Non-pigmented ciliary epithelial cell (primary cell): ENCODE results near the gene BTBD9.

ENCODE experiments used
- DNase-seq: peaks from one replicate; pipeline ENCODE4 v3.0.0-alpha.2; 2010; ENCODE audit warnings: low read depth

BTBD9 gene

DNA sequence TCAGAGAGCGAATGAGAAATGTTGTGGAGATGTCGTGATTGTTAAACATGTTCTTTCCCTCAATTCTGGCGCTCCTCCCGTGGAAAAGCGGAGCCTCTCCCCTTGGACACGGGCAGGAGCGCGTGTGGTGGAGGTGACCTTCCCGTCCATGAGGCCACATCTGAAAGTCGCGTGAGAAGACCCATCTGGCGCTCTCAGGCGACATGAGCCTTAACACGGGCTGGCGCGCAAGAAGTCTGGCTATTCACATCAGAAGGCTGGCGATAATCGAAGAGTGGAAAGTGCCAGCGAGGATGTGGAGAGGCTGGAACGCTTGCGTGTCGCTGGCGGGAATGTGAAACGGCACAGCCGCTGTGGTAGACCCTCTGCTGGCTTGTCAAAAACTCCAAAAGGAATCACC is 478.9 kb downstream of the BTBD9 start:
- no peak for DNase-seq

GRCh38 chr6:38159596-38159995 is 480.1 kb downstream of the BTBD9 start:
- no peak for DNase-seq

GRCh38 chr6:38158762-38159350 is 480.9 kb downstream of the BTBD9 start:
- no peak for DNase-seq

DNA sequence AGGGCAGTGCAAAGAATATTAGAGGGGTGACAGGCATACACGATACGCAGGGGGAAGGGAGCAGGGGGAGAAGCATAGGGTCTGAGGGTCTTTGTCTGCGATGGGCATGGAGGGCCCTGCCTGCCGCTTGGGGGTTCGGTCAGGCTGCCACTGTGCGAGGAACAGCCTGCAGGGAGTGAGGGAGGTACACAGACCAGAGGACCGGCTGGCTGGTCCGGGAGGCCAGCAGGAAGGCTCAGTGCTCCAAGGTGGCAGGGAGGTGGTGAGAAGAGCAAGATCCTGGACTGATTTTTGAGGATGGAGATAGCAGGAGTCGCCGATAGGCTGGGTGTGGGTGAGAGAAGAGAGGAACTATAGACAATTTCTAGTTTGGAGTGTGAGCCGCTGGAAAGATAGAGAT is 481.8 kb downstream of the BTBD9 start:
- no peak for DNase-seq

DNA sequence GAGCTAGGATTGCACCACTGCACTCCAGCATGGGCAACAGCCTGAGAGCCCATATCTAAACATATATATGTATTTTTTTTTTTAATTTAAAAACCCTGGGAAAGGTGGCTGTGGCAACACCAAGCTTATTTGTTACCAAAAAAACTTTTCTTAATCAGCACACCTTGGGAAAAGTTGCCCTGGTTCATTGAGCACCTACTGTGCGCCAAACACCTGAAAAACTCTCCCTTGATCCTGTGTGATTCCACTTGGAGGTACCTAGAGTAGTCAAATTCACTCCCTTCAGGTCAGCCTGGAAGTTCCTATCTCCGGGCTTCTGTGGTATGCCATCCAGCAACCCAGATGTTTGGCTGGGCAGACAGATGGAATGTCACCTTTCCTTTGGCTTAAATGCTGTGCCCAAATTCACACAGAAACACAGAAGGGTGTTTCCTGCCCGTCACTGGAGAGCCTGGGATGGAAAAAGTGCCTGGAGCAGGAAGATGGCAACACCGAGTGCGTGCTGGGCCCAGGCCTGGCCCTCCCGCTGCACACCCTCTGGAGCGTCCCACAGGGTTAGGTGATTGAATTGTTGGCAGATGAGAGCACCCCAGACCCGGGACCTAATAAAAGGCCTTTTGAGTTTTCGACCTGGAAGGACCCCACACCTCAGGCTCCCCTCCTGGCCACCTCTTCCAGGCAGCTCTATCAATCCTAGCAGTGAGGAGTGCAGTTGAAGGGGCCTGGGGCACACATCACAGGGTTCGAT is 482.7 kb downstream of the BTBD9 start:
- no peak for DNase-seq

DNA sequence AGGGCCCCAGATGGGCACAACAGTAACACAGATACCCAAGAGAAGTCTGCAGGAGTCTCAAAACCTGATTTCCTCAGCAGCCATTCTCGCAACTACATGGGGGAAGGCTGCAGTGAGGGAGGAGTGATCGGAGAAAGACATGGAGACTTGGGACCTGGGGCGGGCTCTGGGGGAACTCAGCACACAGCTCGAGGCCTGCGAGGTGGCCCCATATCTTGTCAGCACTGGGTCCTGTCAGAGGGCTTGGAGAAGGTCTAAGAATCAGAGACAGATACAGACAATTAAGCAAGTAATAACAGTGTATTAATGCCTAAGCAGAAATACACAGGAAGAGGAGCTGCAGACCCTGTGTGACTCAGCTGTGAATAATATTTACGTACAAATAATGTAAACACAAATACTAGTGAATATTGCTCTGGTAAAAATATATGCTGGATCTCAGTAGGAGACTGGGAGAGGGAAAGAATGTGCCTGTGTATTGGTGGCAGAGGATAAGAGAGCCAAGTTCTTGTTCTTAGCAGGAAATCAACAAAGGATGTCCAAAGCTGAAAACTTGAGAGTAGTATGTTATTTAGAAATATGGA is 484.0 kb downstream of the BTBD9 start:
- no peak for DNase-seq

GRCh38 chr6:38155144-38155543 is 484.6 kb downstream of the BTBD9 start:
- DNase-seq, result no peak

- no peak for DNase-seq
These were observed 485.0 kb downstream of the BTBD9 start for GRCh38 chr6:38154731-38155130.

DNA sequence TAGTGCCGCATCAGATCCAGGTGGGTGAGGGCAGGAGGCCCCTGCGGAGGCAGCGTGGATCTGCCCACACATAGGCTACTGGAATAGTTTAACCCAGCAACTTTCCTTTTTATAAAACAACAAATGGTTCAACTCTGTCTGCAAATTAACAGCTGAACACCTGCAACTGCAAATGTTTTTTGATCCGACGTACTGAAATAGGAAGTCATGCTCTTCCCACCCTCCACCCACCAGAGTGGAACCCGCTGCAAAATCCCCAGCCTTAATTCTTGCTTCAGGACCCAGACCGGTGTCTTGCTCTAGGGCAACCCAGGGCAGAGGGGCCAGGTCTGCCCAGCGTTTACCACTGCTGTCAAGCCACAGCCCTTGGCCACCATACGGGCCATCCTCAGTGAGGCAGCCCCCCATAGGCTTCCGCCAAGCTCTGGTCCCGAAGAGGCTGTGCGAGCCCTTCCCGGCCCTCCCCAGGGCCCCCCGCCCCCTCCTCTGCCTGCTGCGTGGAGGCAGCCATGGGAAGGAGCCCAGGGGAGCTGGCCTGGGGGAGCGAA is 485.9 kb downstream of the BTBD9 start:
- no peak for DNase-seq

- DNase-seq, result no peak
These were observed 486.5 kb downstream of the BTBD9 start for GRCh38 chr6:38153076-38153797.

- no peak for DNase-seq
These were observed 487.1 kb downstream of the BTBD9 start for GRCh38 chr6:38152620-38153019.

GRCh38 chr6:38151580-38152500 is 487.9 kb downstream of the BTBD9 start:
- no peak for DNase-seq

GRCh38 chr6:38150681-38151296 is 488.9 kb downstream of the BTBD9 start:
- no peak for DNase-seq

- DNase-seq, result no peak
These were observed 489.7 kb downstream of the BTBD9 start for GRCh38 chr6:38150021-38150420.

GRCh38 chr6:38149531-38149930 is 490.2 kb downstream of the BTBD9 start:
- DNase-seq, result no peak

DNA sequence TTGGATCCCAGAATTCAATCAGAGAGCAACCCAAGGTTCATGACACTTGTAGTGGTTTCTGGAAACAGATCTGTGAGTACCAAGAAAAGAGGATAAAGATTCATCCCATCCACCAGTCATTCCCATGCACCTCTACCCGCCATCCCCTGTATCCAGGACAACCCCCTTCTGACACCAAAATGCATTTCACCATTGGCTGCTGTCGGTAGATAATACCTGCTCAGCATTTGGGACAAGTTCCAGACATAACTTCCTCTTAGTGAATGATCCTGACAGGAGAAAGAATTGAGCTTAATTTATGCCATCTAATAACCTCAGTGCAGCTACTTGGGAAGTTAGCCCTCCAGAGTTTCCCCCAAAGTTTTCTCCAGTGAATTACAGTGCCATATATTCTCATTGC is 491.1 kb downstream of the BTBD9 start:
- DNase-seq, result no peak

GRCh38 chr6:38146734-38147027 is 493.0 kb downstream of the BTBD9 start:
- DNase-seq, result no peak

- DNase-seq, result no peak
These were observed 493.6 kb downstream of the BTBD9 start for GRCh38 chr6:38146021-38146733.

GRCh38 chr6:38144365-38144945 is 495.3 kb downstream of the BTBD9 start:
- DNase-seq, result no peak
